MCF 10A (cell line): ENCODE data around the gene GAS2. TPM values are rescaled to one million over a fixed set of nuclear protein-coding genes. Genes with fewer than 3 reads are reported as not detected.

Source experiments
- BruUV-seq: library from RNA; stranded (reverse); fragments of 400-500 nt; replicated peaks from 2 replicates; lab custom pipeline; 2021; lab: Mats Ljungman, UMichigan
- CTCF ChIA-PET: fragments of 300-600 bp; sonication (Branson Sonifier 250); formaldehyde crosslinking; extraction: SDS; loops from one replicate; lab custom pipeline; 2021; ENCODE audit warnings: antibody characterized with exemption, inconsistent platforms; lab: Yijun Ruan, JAX
- POLR2A ChIA-PET: fragments of 300-600, 350-650 bp; sonication (Branson Sonifier 250); formaldehyde crosslinking; extraction: SDS; loops from one replicate; lab custom pipeline; 2020; ENCODE audit warnings: antibody characterized with exemption, inconsistent platforms; lab: Yijun Ruan, JAX
- DNase-seq: peaks from one replicate; pipeline ENCODE4 v3.0.0-alpha.2; 2018; ENCODE audit not compliant: unreplicated experiment
- H3K27ac Mint-ChIP-seq: one replicate; pipeline ENCODE4 v1.8.0; 2022; ENCODE audit warnings: mild to moderate bottlenecking, low read depth, mixed read lengths; ENCODE audit not compliant: unreplicated experiment
- H3K27me3 Mint-ChIP-seq: one replicate; pipeline ENCODE4 v1.8.0; 2022; ENCODE audit warnings: mixed read lengths; ENCODE audit not compliant: insufficient read depth, unreplicated experiment
- H3K36me3 Mint-ChIP-seq: one replicate; pipeline ENCODE4 v1.8.0; 2022; ENCODE audit warnings: mild to moderate bottlenecking, moderate library complexity, mixed read lengths; ENCODE audit not compliant: insufficient read depth, unreplicated experiment
- H3K4me1 Mint-ChIP-seq: one replicate; pipeline ENCODE4 v1.8.0; 2022; ENCODE audit warnings: mixed read lengths; ENCODE audit not compliant: insufficient read depth, unreplicated experiment
- H3K4me3 Mint-ChIP-seq: one replicate; pipeline ENCODE4 v1.8.0; 2022; ENCODE audit warnings: mild to moderate bottlenecking, moderate library complexity, mixed read lengths; ENCODE audit not compliant: unreplicated experiment
- H3K9me3 Mint-ChIP-seq: one replicate; pipeline ENCODE4 v1.8.0; 2022; ENCODE audit warnings: mixed read lengths; ENCODE audit not compliant: unreplicated experiment
- CTCF ChIP-seq: fragments of 200-600 bp; IDR thresholded peaks from one replicate; pipeline ENCODE4 v1.8.0; 2022; ENCODE audit warnings: antibody characterized with exemption, mild to moderate bottlenecking; ENCODE audit not compliant: unreplicated experiment
- intact Hi-C: fragments of 100-400 bp; cut with micrococcal nuclease; formaldehyde crosslinking; loops from 2 replicates; pipeline ENCODE4 v1.14.1; 2022
- total RNA-seq: library from RNA; stranded (reverse); gene quantifications from 2 replicates; pipeline ENCODE4 v1.2.3, GENCODE V29; 2022

Gene GAS2
- total RNA-seq, 1 experiment from 2014 or later: 1.4 TPM

GRCh38 chr11:22802861-22803260, 136.4 kb downstream of the GAS2 start:
- no TSS peak for BruUV-seq
- intact Hi-C loops: no loop called here

GRCh38 chr11:22807391-22807790, 141.0 kb downstream of the GAS2 start:
- H3K4me3 Mint-ChIP-seq: no peak overlapping the region
- H3K27ac Mint-ChIP-seq: no peak overlapping the region
- H3K27me3 Mint-ChIP-seq: no peaks in the 10 kb centered on the region
- ChIA-PET POLR2A (no interaction called here), CTCF (interaction anchor here (1.0 kb wide), 1 partner anchor 22 kb away, joined by 4 read pairs; the partner anchor contains the start of gene SVIP)
- H3K9me3 Mint-ChIP-seq: no peaks in the 10 kb centered on the region
- no peaks in the 10 kb centered on the region for H3K36me3 Mint-ChIP-seq
- no TSS peak for BruUV-seq
- no peak for DNase-seq
- no peaks in the 10 kb centered on the region for H3K4me1 Mint-ChIP-seq
- intact Hi-C loops: no loop called here
- no peak for TF ChIP-seq CTCF

More at GRCh38 chr11:22802861-22803260, 136.4 kb downstream of the GAS2 start:
- Mint-ChIP-seq H3K4me1 (no peaks in the 10 kb centered on the region), H3K27ac (no peak overlapping the region), H3K9me3 (no peaks in the 10 kb centered on the region), H3K27me3 (no peaks in the 10 kb centered on the region), H3K36me3 (no peaks in the 10 kb centered on the region), H3K4me3 (no peak overlapping the region)
- CTCF ChIA-PET: interaction anchor here (1.0 kb wide), 1 partner anchor 15 kb away, joined by 3 read pairs; no protein-coding TSS in a partner anchor
- POLR2A ChIA-PET: no interaction called here
- peak; percentile 3 for DNase-seq
- TF ChIP-seq CTCF: no peak

- intact Hi-C loops: no loop called here
- DNase-seq: no peak
- H3K36me3 Mint-ChIP-seq: no peaks in the 10 kb centered on the region
- no peak for TF ChIP-seq CTCF
- POLR2A ChIA-PET: no interaction called here
- H3K9me3 Mint-ChIP-seq: no peaks in the 10 kb centered on the region
- H3K4me3 Mint-ChIP-seq: no peak overlapping the region
- no TSS peak for BruUV-seq
- no peaks in the 10 kb centered on the region for H3K4me1 Mint-ChIP-seq
- H3K27me3 Mint-ChIP-seq: no peaks in the 10 kb centered on the region
- CTCF ChIA-PET: interaction anchor here (0.5 to 1.0 kb wide), 2 partner anchors 21 to 183 kb away, joined by 4 read pairs; partner anchors contain the start of genes FANCF and SVIP
- no peak overlapping the region for H3K27ac Mint-ChIP-seq
Observed at GRCh38 chr11:22807855-22808570, 141.6 kb downstream of the GAS2 start.

GRCh38 chr11:22808571-22809197, 142.3 kb downstream of the GAS2 start:
- no TSS peak for BruUV-seq
- H3K27ac Mint-ChIP-seq: no peak overlapping the region
- H3K4me1 Mint-ChIP-seq: no peaks in the 10 kb centered on the region
- no peaks in the 10 kb centered on the region for H3K27me3 Mint-ChIP-seq
- no peaks in the 10 kb centered on the region for H3K9me3 Mint-ChIP-seq
- ChIA-PET POLR2A (no interaction called here), CTCF (interaction anchor here (0.5 to 1.0 kb wide), 2 partner anchors 21 to 183 kb away, joined by 3 to 4 read pairs; partner anchors contain the start of gene FANCF)
- no peaks in the 10 kb centered on the region for H3K36me3 Mint-ChIP-seq
- intact Hi-C loops: no loop called here
- DNase-seq: no peak
- H3K4me3 Mint-ChIP-seq: no peak overlapping the region
- no peak for TF ChIP-seq CTCF
